ENCODE results near the gene CHN2.

Gene CHN2

DNA sequence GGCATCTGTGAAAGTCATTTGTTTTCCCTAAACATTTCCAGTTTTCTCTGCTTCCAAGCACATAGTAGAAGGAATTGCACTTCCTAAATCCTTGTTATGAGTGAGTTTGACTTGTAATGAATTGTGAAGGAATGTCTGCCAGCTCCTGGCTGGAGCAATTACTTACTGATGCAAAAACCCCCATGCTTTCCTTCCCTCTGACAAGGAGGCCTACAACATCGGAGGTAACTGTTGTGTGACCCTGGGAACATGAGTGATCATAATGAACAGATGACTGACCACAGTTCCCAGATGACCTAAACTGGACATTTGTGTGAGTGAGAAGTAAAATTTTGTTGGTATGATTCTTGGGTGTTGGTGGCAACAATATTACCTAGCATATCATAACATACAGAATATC lies 26.9 kb upstream of the CHN2 start:
- no peak overlapping the region for H3K27ac ChIP-seq
- no peak for TF ChIP-seq ZFX (IDR thresholded peaks at IDR 0.05; ENCODE audit: borderline replicate concordance)
- no peak for TF ChIP-seq CTCF (IDR thresholded peaks at IDR 0.05)

GRCh38 chr7:29170781-29171180 lies 23.8 kb upstream of the CHN2 start:
- no peak for TF ChIP-seq CTCF (IDR thresholded peaks at IDR 0.05)
- TF ChIP-seq ZFX (IDR thresholded peaks at IDR 0.05; ENCODE audit: borderline replicate concordance), result no peak
- H3K27ac ChIP-seq, result no peak overlapping the region

- TF ChIP-seq CTCF (IDR thresholded peaks at IDR 0.05) (no peak), ZFX (IDR thresholded peaks at IDR 0.05; ENCODE audit: borderline replicate concordance) (no peak)
- no peak overlapping the region for H3K27ac ChIP-seq
These were observed 21.1 kb upstream of the CHN2 start for GRCh38 chr7:29173458-29173857.

- H3K27ac ChIP-seq, result no peak overlapping the region
- TF ChIP-seq CTCF (IDR thresholded peaks at IDR 0.05) (no peak), ZFX (IDR thresholded peaks at IDR 0.05; ENCODE audit: borderline replicate concordance) (no peak)
These were observed 16.5 kb upstream of the CHN2 start for GRCh38 chr7:29177963-29178600.

DNA sequence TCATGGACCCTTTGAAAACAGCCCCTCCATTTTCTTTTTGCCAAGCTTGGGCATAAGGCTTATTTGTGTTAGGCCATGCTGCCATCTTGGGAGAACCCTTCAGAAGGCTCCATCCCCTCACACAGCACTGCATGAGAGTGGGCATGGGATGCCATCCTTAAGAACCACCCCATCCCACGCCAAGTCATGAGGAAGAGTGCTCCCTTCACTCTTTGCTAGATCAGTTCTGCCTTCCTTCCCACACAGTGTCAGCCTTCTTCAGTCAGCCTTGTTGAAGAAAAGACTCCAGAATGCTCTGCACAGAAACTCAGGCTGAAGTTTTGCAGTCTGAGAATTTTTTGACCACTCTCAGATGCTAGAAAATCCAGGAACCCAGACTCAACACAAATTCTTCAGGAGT lies 15.5 kb upstream of the CHN2 start:
- TF ChIP-seq CTCF (IDR thresholded peaks at IDR 0.05) (no peak), ZFX (IDR thresholded peaks at IDR 0.05; ENCODE audit: borderline replicate concordance) (no peak)
- H3K27ac ChIP-seq, result no peak overlapping the region

DNA sequence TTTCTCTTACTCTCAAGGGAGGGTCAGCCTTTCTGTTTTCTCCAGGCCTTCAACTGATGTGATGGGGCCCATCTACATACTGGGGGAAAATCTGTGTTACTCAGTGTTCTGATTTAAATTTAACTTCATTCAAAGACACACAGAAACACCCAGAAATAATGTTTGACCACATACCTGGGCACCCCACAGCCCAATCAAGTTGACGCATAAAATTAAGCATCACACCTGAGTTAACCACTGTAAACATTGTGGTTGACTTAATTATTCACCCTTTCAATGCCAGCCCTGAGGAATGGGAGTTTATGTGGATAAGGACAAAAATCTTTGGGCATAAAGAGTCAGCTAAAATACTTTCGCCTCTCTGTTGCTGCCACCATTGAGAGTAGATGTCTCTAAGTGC lies 10.0 kb upstream of the CHN2 start:
- H3K27ac ChIP-seq, result no peak overlapping the region
- TF ChIP-seq CTCF (IDR thresholded peaks at IDR 0.05) (no peak), ZFX (IDR thresholded peaks at IDR 0.05; ENCODE audit: borderline replicate concordance) (no peak)

DNA sequence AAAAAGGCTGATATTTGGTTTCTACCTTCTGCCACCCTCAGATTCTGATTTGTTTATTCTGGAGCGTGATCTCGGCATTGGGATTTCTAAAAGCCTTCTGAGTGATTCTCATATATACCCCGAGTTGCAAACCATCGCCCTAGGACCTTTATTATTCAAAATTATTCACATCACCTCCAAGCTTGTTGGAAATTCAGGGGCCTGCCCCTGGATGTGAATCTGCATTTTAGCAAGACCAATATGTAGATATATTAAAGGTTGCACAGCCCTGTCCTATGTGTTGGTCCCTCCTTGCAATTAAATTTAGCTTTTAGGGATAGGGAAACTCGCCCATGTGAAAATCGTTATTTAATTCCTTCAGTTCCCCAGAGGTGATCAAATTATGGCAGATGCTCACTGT lies 9.0 kb upstream of the CHN2 start:
- no peak overlapping the region for H3K27ac ChIP-seq
- TF ChIP-seq ZFX (IDR thresholded peaks at IDR 0.05; ENCODE audit: borderline replicate concordance) (no peak), CTCF (IDR thresholded peaks at IDR 0.05) (no peak)

Measured in 22Rv1 (cell line).